Measurements from ENCODE around the gene MRAP. TPM values are rescaled to one million over a fixed set of nuclear protein-coding genes. Genes with fewer than 3 reads are reported as not detected.

Gene MRAP
- polyA plus RNA-seq, 1 experiment: not detected

DNA sequence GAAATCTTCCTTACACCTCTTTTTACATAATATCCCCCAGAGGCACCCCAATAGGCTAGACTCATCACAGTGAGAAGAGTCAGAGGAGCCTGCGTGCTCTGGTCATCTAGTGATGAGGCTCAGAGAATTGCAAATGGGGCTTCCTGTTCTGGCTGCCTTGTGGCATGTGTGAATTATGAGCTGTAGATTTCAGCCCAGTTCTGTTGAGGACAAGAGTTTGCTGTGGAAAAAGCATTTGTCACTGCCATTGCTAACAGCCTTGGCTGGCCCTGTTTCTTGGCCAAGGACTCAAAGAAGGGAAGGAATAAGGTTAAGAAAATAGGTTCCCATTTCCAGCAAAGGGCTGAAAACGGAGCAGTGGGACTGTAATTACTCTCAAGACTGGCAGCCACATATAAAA is 30.7 kb downstream of the MRAP start:
- DNase-seq (ENCODE audit: low read depth): no peak
- ChIA-PET CTCF (interaction anchor here (1.3 kb wide), 1 partner anchor 37 kb away, joined by 4 read pairs; no protein-coding TSS in a partner anchor), POLR2A (no interaction called here)
- peaks cover 20% of the 10 kb centered on the region for H3K36me3 ChIP-seq (ENCODE audit: control insufficient read depth, insufficient read depth, low read length)
- TF ChIP-seq, protein P1, sequence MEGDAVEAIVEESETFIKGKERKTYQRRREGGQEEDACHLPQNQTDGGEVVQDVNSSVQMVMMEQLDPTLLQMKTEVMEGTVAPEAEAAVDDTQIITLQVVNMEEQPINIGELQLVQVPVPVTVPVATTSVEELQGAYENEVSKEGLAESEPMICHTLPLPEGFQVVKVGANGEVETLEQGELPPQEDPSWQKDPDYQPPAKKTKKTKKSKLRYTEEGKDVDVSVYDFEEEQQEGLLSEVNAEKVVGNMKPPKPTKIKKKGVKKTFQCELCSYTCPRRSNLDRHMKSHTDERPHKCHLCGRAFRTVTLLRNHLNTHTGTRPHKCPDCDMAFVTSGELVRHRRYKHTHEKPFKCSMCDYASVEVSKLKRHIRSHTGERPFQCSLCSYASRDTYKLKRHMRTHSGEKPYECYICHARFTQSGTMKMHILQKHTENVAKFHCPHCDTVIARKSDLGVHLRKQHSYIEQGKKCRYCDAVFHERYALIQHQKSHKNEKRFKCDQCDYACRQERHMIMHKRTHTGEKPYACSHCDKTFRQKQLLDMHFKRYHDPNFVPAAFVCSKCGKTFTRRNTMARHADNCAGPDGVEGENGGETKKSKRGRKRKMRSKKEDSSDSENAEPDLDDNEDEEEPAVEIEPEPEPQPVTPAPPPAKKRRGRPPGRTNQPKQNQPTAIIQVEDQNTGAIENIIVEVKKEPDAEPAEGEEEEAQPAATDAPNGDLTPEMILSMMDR (IDR thresholded peaks at IDR 0.05; ENCODE audit: insufficient read depth, low read depth, low read length): no peak
- H3K27me3 ChIP-seq (ENCODE audit: control insufficient read depth, insufficient read depth, low read length): no peaks in the 10 kb centered on the region
- H3K4me3 ChIP-seq (ENCODE audit: low read depth, low read length): no peak overlapping the region

GRCh38 chr21:32329776-32330175 is 31.1 kb downstream of the MRAP start:
- ChIA-PET POLR2A (no interaction called here), CTCF (interaction anchor here (1.1 to 1.3 kb wide), 2 partner anchors 30 to 37 kb away, joined by 3 to 4 read pairs; no protein-coding TSS in a partner anchor)
- Histone ChIP-seq H3K4me3 (ENCODE audit: low read depth, low read length) (no peak overlapping the region), H3K36me3 (ENCODE audit: control insufficient read depth, insufficient read depth, low read length) (peaks cover 20% of the 10 kb centered on the region), H3K27me3 (ENCODE audit: control insufficient read depth, insufficient read depth, low read length) (no peaks in the 10 kb centered on the region)
- peak; percentile 6 for DNase-seq (ENCODE audit: low read depth)
- TF ChIP-seq, protein P1 (IDR thresholded peaks at IDR 0.05; ENCODE audit: insufficient read depth, low read depth, low read length): no peak

GRCh38 chr21:32330784-32331311 is 32.2 kb downstream of the MRAP start:
- POLR2A ChIA-PET: no interaction called here
- peaks cover 18% of the 10 kb centered on the region for H3K36me3 ChIP-seq (ENCODE audit: control insufficient read depth, insufficient read depth, low read length)
- no peaks in the 10 kb centered on the region for H3K27me3 ChIP-seq (ENCODE audit: control insufficient read depth, insufficient read depth, low read length)
- TF ChIP-seq, protein P1 (IDR thresholded peaks at IDR 0.05; ENCODE audit: insufficient read depth, low read depth, low read length): no peak
- CTCF ChIA-PET: interaction anchor here (0.7 to 1.1 kb wide), 2 partner anchors 12 to 29 kb away, joined by 3 to 6 read pairs; no protein-coding TSS in a partner anchor
- DNase-seq (ENCODE audit: low read depth): no peak
- H3K4me3 ChIP-seq (ENCODE audit: low read depth, low read length): no peak overlapping the region

DNA sequence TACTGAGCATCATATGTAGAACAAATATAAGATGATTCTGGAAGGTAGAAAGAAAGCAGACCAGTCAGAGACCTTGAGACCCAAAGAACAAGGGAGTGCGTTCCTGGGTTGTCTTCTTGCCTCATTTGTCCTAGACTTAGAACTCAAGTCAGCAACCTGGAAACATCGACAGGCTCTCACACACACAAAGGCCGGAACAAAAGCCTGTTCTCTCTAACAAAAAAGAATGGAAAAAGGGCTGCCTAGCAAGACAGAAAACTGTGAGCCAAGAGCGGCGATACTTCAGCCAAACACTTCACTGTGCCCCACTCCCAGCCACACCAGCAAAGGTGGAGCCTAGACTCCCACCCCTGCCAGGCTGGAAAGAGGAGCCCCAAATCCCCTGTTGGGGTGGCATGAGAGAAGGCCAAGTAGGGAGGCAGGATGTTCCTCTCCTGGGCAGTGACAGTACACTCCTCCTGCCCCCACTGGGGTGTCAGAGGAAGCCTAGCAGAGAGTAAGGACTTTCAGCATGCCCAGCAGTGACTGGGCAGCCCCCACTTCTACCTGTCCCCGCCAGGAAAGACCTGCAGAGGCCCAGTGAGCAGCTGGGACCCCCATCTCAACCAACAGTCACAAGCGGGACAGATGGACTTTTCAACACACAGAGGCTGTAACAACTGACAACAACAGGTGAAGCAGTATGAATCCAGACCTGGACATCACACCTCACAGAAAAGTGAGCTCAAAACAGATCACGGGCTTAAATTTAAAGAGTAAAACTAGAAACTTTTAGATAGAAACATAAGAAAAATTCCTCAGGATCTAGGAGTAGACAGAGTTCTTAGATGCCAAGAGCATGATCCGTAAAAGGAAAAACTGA is 33.0 kb downstream of the MRAP start:
- ChIA-PET CTCF (no interaction called here), POLR2A (no interaction called here)
- Histone ChIP-seq H3K27me3 (ENCODE audit: control insufficient read depth, insufficient read depth, low read length) (no peaks in the 10 kb centered on the region), H3K36me3 (ENCODE audit: control insufficient read depth, insufficient read depth, low read length) (peaks cover 14% of the 10 kb centered on the region), H3K4me3 (ENCODE audit: low read depth, low read length) (no peak overlapping the region)
- TF ChIP-seq, protein P1 (IDR thresholded peaks at IDR 0.05; ENCODE audit: insufficient read depth, low read depth, low read length): no peak
- DNase-seq (ENCODE audit: low read depth): no peak

DNA sequence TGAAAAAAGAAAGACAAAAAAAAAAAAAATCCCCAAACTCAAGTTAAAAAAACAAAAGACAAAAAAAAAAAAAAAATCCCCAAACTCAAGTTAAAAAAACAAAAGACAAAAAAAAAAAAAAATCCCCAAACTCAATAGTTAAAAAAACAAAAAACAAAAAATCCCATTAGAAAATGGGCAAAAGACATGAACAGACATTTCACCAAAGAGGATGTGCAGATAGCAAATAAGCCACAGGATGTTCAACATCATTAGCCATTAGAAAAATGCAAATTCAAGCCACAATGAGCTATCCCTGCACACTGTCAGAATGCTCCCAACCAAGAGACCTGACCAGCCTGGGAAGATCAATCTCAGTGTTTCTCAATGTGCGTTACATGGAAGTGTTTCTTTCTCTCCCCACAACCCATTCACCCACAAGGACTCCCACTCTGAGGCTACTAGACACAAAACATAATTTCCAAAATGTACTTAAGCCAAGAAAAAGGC is 33.9 kb downstream of the MRAP start:
- Histone ChIP-seq H3K4me3 (ENCODE audit: low read depth, low read length) (no peak overlapping the region), H3K36me3 (ENCODE audit: control insufficient read depth, insufficient read depth, low read length) (peaks cover 19% of the 10 kb centered on the region), H3K27me3 (ENCODE audit: control insufficient read depth, insufficient read depth, low read length) (no peaks in the 10 kb centered on the region)
- TF ChIP-seq, protein P1 (IDR thresholded peaks at IDR 0.05; ENCODE audit: insufficient read depth, low read depth, low read length): no peak
- no peak for DNase-seq (ENCODE audit: low read depth)
- CTCF ChIA-PET: no interaction called here
- POLR2A ChIA-PET: no interaction called here
